H9 (cell line): ENCODE results near the gene SOX3. TPM values are rescaled to one million over a fixed set of nuclear protein-coding genes. Genes with fewer than 3 reads are reported as not detected.

Experiments used
- DNase-seq: peaks from one replicate; pipeline ENCODE4 v3.0.0-alpha.2; 2017
- H2AFZ ChIP-seq: one replicate; pipeline ENCODE4 v1.6.1; 2013; ENCODE audit warnings: mild to moderate bottlenecking, low read length, control low read depth, moderate library complexity
- H2AK5ac ChIP-seq: 2 replicates; pipeline ENCODE4 v1.6.1; 2013; ENCODE audit warnings: low read length, control low read depth, mixed read lengths; ENCODE audit not compliant: insufficient read length
- H2BK120ac ChIP-seq: one replicate; pipeline ENCODE4 v1.6.1; 2013; ENCODE audit warnings: low read depth, mild to moderate bottlenecking, low read length, control low read depth, inconsistent platforms; ENCODE audit not compliant: poor library complexity, severe bottlenecking
- H2BK12ac ChIP-seq: 2 replicates; pipeline ENCODE4 v1.6.1; 2013; ENCODE audit warnings: low read length, control low read depth, mixed read lengths, low read depth; ENCODE audit not compliant: insufficient read length
- H2BK15ac ChIP-seq: 2 replicates; pipeline ENCODE4 v1.6.1; 2013; ENCODE audit warnings: low read depth, low read length, control low read depth
- H2BK20ac ChIP-seq: one replicate; pipeline ENCODE4 v1.6.1; 2013; ENCODE audit warnings: low read depth, mild to moderate bottlenecking, low read length, control low read depth, inconsistent platforms; ENCODE audit not compliant: poor library complexity, severe bottlenecking
- H2BK5ac ChIP-seq: 2 replicates; pipeline ENCODE4 v1.6.1; 2013; ENCODE audit warnings: low read length, control low read depth, mixed read lengths; ENCODE audit not compliant: insufficient read length
- H3K14ac ChIP-seq: 2 replicates; pipeline ENCODE4 v1.6.1; 2013; ENCODE audit warnings: low read length, control low read depth; ENCODE audit not compliant: insufficient read depth
- H3K18ac ChIP-seq: 2 replicates; pipeline ENCODE4 v1.6.1; 2013; ENCODE audit warnings: low read depth, mild to moderate bottlenecking, mixed read lengths, low read length, control low read depth; ENCODE audit not compliant: insufficient read length
- H3K23ac ChIP-seq: 2 replicates; pipeline ENCODE4 v1.6.1; 2013; ENCODE audit warnings: low read length, control low read depth, mixed read lengths, low read depth; ENCODE audit not compliant: insufficient read length
- H3K23me2 ChIP-seq: 2 replicates; pipeline ENCODE4 v1.6.1; 2013; ENCODE audit warnings: low read depth, mild to moderate bottlenecking, mixed read lengths, low read length, control low read depth; ENCODE audit not compliant: insufficient read length, poor library complexity, severe bottlenecking
- H3K27ac ChIP-seq: 2 replicates; pipeline ENCODE4 v1.5.1; 2013; ENCODE audit warnings: low read length, control low read depth, mixed read lengths, low read depth; ENCODE audit not compliant: insufficient read length
- H3K27me3 ChIP-seq: 2 replicates; pipeline ENCODE4 v1.6.1; 2013; ENCODE audit warnings: low read length, control low read depth, inconsistent platforms; ENCODE audit not compliant: insufficient read depth
- H3K4ac ChIP-seq: 2 replicates; pipeline ENCODE4 v1.6.1; 2013; ENCODE audit warnings: low read depth, mild to moderate bottlenecking, control low read depth, inconsistent platforms, low read length, moderate library complexity
- H3K4me1 ChIP-seq: 2 replicates; pipeline ENCODE4 v1.6.1; 2013; ENCODE audit warnings: low read length, control low read depth, inconsistent platforms; ENCODE audit not compliant: insufficient read depth
- H3K4me2 ChIP-seq: 2 replicates; pipeline ENCODE4 v1.6.1; 2013; ENCODE audit warnings: low read length, control low read depth, mixed read lengths; ENCODE audit not compliant: insufficient read length, insufficient read depth
- H3K56ac ChIP-seq: 2 replicates; pipeline ENCODE4 v1.6.1; 2013; ENCODE audit warnings: low read depth, mild to moderate bottlenecking, mixed read lengths, low read length, control low read depth; ENCODE audit not compliant: insufficient read length
- H3K79me1 ChIP-seq: 2 replicates; pipeline ENCODE4 v1.6.1; 2013; ENCODE audit warnings: low read depth, mild to moderate bottlenecking, moderate library complexity, low read length, control low read depth, inconsistent platforms; ENCODE audit not compliant: insufficient read depth, poor library complexity, severe bottlenecking
- H3K79me2 ChIP-seq: 2 replicates; pipeline ENCODE4 v1.6.1; 2013; ENCODE audit warnings: low read length, control low read depth, inconsistent platforms; ENCODE audit not compliant: insufficient read depth
- H3K9ac ChIP-seq: 2 replicates; pipeline ENCODE4 v1.6.1; 2013; ENCODE audit warnings: low read length, control low read depth, mixed read lengths; ENCODE audit not compliant: insufficient read length; ENCODE audit errors: extremely low read depth
- H3K9me3 ChIP-seq: one replicate; pipeline ENCODE4 v1.6.1; 2013; ENCODE audit warnings: low read depth, low read length, inconsistent platforms; ENCODE audit not compliant: control insufficient read depth
- H3T11ph ChIP-seq: one replicate; pipeline ENCODE4 v1.6.1; 2013; ENCODE audit warnings: mild to moderate bottlenecking, low read length, control low read depth, inconsistent platforms
- H4K20me1 ChIP-seq: one replicate; pipeline ENCODE4 v1.6.1; 2013; ENCODE audit not compliant: control insufficient read depth, insufficient read length, insufficient read depth
- H4K5ac ChIP-seq: 2 replicates; pipeline ENCODE4 v1.6.1; 2013; ENCODE audit warnings: low read depth, mild to moderate bottlenecking, mixed read lengths, low read length, control low read depth; ENCODE audit not compliant: insufficient read length
- H4K8ac ChIP-seq: replicated peaks from 2 replicates; pipeline ENCODE4 v1.6.1; 2013; ENCODE audit warnings: low read length, control low read depth, mixed read lengths, low read depth; ENCODE audit not compliant: insufficient read length
- H4K91ac ChIP-seq: 2 replicates; pipeline ENCODE4 v1.6.1; 2013; ENCODE audit warnings: low read depth, mild to moderate bottlenecking, moderate library complexity, mixed read lengths, low read length, control low read depth; ENCODE audit not compliant: insufficient read length
- H3K27ac Mint-ChIP-seq, 3 experiments: 2 replicates in 2 of 3; 3 replicates in 1 of 3; pipeline ENCODE4 v1.8.0; 2020 to 2021; ENCODE audit warnings: mixed read lengths in 3 of 3, mild to moderate bottlenecking in 1 of 3, moderate library complexity in 1 of 3
- H3K27me3 Mint-ChIP-seq: 2 replicates; pipeline ENCODE4 v1.8.0; 2021; ENCODE audit warnings: low read depth, mild to moderate bottlenecking, moderate library complexity, mixed read lengths
- H3K36me3 Mint-ChIP-seq, 3 experiments: 2 replicates in 2 of 3; 3 replicates in 1 of 3; pipeline ENCODE4 v1.8.0; 2020 to 2021; ENCODE audit warnings: low read depth in 3 of 3, mixed read lengths in 3 of 3; ENCODE audit not compliant: insufficient read depth in 1 of 3
- H3K4me1 Mint-ChIP-seq, 2 experiments: 2 replicates each; pipeline ENCODE4 v1.8.0; 2020; ENCODE audit warnings: mixed read lengths in 2 of 2
- H3K4me3 Mint-ChIP-seq, 2 experiments: 2 replicates in 1 of 2; 3 replicates in 1 of 2; pipeline ENCODE4 v1.8.0; 2020 to 2021; ENCODE audit warnings: mild to moderate bottlenecking in 2 of 2, mixed read lengths in 2 of 2, moderate library complexity in 1 of 2
- H3K9me3 Mint-ChIP-seq, 2 experiments: 2 replicates in 1 of 2; 3 replicates in 1 of 2; pipeline ENCODE4 v1.8.0; 2020; ENCODE audit warnings: mild to moderate bottlenecking in 2 of 2, mixed read lengths in 2 of 2, moderate library complexity in 1 of 2
- WGBS: extraction: QIAGEN DNeasy Blood & Tissue Kit; methylation state at CpG from one replicate; pipeline ENCODE4 v1.1.7; 2013; ENCODE audit warnings: missing lambda C conversion rate, low lambda C conversion rate, mixed read lengths; ENCODE audit not compliant: insufficient read length; ENCODE audit errors: extremely low coverage; 5-methylcytosine and 5-hydroxymethylcytosine counted together
- total RNA-seq: library from RNA; stranded (reverse); gene quantifications from 2 replicates; pipeline ENCODE4 v1.2.1, GENCODE V29; 2021
- TF ChIP-seq, protein P1 (sequence below): fragments of 200-600 bp; sonication (generic); conservative IDR thresholded peaks from 3 replicates; pipeline ENCODE4 v1.8.0; 2021; ENCODE audit warnings: antibody characterized with exemption, mild to moderate bottlenecking

The SOX3 gene
- total RNA-seq, 1 experiment from 2014 or later = 7.7 TPM

DNA sequence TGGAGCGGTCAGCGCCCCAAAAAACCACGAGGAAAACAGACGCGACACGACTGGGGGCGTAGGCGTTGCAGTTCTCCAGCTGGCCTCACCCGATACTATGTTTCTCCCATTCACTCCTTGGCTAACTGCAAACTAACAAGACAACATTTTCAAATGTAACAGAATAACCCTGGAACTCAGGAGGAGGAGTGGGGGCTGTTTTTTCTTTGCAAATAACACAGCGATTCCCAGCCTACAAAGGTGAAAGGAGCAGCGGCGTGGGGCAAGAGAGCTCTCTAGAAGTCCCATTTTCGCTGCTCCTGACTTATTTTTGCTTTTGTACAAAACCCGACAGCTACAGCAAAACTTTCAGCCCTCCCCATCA lies 1.6 kb downstream of the SOX3 start:
- no peak for DNase-seq
- Histone ChIP-seq H2BK15ac (no peak overlapping the region), H3K56ac (no peak overlapping the region), H3K23ac (no peak overlapping the region), H4K5ac (no peak overlapping the region), H3T11ph (no peak overlapping the region), H2AFZ (no peak overlapping the region), H2BK20ac (no peak overlapping the region), H4K20me1 (no peaks in the 10 kb centered on the region), H2BK120ac (no peak overlapping the region), H3K23me2 (peaks cover 34% of the 10 kb centered on the region), H4K91ac (no peak overlapping the region), H3K4me2 (peak overlapping the region; percentile 81), H3K14ac (no peak overlapping the region), H2AK5ac (no peak overlapping the region), H3K4me1 (no peaks in the 10 kb centered on the region; the same call in 1 of the 2 replicates), H3K27me3 (peaks cover 25% of the 10 kb centered on the region; the same call in 1 of the 2 replicates), H3K79me1 (no peaks in the 10 kb centered on the region), H3K4ac (no peak overlapping the region), H3K9me3 (no peaks in the 10 kb centered on the region), H2BK12ac (no peak overlapping the region), H3K27ac (no peak overlapping the region), H3K9ac (no peak overlapping the region), H3K18ac (peak overlapping the region; percentile 6), H4K8ac (no peak overlapping the region), H2BK5ac (no peak overlapping the region), H3K79me2 (no peaks in the 10 kb centered on the region)
- WGBS = no CpG with 5 or more reads among the region's 14 CpGs
- H3K27me3 Mint-ChIP-seq = peaks cover 93% of the 10 kb centered on the region
- H3K4me3 Mint-ChIP-seq = peak overlapping the region; percentile 77 to 80
- peaks cover 14 to 18% of the 10 kb centered on the region in 2 experiments for H3K9me3 Mint-ChIP-seq
- no peak overlapping the region for H3K27ac Mint-ChIP-seq
- H3K4me1 Mint-ChIP-seq = peaks cover 59% of the 10 kb centered on the region in 2 experiments
- TF ChIP-seq, protein P1, sequence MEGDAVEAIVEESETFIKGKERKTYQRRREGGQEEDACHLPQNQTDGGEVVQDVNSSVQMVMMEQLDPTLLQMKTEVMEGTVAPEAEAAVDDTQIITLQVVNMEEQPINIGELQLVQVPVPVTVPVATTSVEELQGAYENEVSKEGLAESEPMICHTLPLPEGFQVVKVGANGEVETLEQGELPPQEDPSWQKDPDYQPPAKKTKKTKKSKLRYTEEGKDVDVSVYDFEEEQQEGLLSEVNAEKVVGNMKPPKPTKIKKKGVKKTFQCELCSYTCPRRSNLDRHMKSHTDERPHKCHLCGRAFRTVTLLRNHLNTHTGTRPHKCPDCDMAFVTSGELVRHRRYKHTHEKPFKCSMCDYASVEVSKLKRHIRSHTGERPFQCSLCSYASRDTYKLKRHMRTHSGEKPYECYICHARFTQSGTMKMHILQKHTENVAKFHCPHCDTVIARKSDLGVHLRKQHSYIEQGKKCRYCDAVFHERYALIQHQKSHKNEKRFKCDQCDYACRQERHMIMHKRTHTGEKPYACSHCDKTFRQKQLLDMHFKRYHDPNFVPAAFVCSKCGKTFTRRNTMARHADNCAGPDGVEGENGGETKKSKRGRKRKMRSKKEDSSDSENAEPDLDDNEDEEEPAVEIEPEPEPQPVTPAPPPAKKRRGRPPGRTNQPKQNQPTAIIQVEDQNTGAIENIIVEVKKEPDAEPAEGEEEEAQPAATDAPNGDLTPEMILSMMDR = no peak
- H3K36me3 Mint-ChIP-seq = peaks cover 0 to 15% (median 11%) of the 10 kb centered on the region in 3 experiments; a peak in 5 of 7 replicates
